ENCODE results near the gene NPAP1. TPM values are rescaled to one million over a fixed set of nuclear protein-coding genes. Genes with fewer than 3 reads are reported as not detected.
"Not testable (repeated sequence)": the region's sequence is repeated elsewhere in the genome, so short reads cannot be mapped to it uniquely, and the experiment has no call there.

The NPAP1 gene
- total RNA-seq, 2 donors from 2014 or later, result 1.6 TPM; not detected in 1

DNA sequence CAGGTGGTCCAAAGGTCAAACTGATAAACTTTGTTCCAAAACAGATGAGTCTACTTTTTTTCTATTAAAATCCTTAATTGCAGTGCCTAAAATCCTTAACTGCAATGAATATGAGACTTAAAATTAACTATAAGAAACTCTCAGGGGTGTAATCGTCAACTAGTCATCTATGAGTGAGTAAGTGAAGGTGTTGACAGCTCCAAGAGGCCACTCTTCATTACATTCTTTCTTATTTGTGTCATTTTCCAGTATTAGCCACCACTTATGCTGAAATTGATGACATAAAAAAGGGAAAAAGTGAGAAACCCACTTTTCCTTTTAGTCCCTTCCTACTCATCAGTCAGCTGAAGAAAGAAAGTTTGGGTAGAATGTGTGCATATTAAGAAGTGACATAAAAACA is 12.6 kb upstream of the NPAP1 start:
- H3K36me3 ChIP-seq, result no peaks in the 10 kb centered on the region
- H3K27me3 ChIP-seq (replicated peaks; ENCODE audit: insufficient read depth), result no peaks in the 10 kb centered on the region
- H3K4me1 ChIP-seq (replicated peaks), result no peaks in the 10 kb centered on the region
- intact Hi-C loops (cut with DNase I), result no loop called here
- no peak overlapping the region for H3K4me3 ChIP-seq
- WGBS, result 41% methylated on average over 1 of the region's 1 CpG
- no peak overlapping the region for H3K27ac ChIP-seq
- TF ChIP-seq POLR2A (IDR thresholded peaks at IDR 0.05), result no peak
- no peak for TF ChIP-seq POLR2AphosphoS5 (IDR thresholded peaks at IDR 0.05)
- TF ChIP-seq, protein P1, sequence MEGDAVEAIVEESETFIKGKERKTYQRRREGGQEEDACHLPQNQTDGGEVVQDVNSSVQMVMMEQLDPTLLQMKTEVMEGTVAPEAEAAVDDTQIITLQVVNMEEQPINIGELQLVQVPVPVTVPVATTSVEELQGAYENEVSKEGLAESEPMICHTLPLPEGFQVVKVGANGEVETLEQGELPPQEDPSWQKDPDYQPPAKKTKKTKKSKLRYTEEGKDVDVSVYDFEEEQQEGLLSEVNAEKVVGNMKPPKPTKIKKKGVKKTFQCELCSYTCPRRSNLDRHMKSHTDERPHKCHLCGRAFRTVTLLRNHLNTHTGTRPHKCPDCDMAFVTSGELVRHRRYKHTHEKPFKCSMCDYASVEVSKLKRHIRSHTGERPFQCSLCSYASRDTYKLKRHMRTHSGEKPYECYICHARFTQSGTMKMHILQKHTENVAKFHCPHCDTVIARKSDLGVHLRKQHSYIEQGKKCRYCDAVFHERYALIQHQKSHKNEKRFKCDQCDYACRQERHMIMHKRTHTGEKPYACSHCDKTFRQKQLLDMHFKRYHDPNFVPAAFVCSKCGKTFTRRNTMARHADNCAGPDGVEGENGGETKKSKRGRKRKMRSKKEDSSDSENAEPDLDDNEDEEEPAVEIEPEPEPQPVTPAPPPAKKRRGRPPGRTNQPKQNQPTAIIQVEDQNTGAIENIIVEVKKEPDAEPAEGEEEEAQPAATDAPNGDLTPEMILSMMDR (IDR thresholded peaks at IDR 0.05), result no peak
- no peak for DNase-seq (ENCODE audit: low spot score)
- H3K9me3 ChIP-seq, result no peaks in the 10 kb centered on the region

DNA sequence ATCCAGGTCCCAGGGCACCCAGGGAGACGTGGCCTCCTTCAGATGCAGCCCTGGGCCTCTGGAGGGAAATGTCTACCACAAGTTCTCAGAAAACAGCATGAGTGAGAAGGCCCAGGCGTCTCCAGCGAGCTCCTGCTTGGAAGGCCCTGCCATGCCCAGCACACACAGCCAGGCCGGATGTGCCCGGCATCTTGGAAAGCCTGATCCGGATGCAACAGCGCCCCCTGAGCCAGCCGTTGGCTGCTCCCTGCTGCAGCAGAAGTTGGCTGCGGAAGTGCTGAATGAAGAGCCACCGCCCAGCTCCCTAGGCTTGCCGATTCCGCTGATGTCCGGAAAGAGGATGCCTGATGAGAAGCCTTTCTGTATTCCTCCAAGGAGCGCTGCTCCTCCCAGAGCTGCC is 856 bp downstream of the NPAP1 start:
- Histone ChIP-seq H3K4me3 (no peak overlapping the region), H3K9me3 (no peaks in the 10 kb centered on the region), H3K4me1 (replicated peaks) (no peaks in the 10 kb centered on the region), H3K27ac (no peak overlapping the region), H3K36me3 (no peaks in the 10 kb centered on the region), H3K27me3 (replicated peaks; ENCODE audit: insufficient read depth) (no peaks in the 10 kb centered on the region)
- intact Hi-C loops (cut with DNase I), result no loop called here
- WGBS, result 90% methylated on average over 14 of the region's 14 CpGs
- DNase-seq (ENCODE audit: low spot score), result no peak
- TF ChIP-seq POLR2A (IDR thresholded peaks at IDR 0.05) (no peak), POLR2AphosphoS5 (IDR thresholded peaks at IDR 0.05) (no peak)
- TF ChIP-seq, protein P1 (IDR thresholded peaks at IDR 0.05), result no peak

- H3K4me1 ChIP-seq (replicated peaks), result no peaks in the 10 kb centered on the region
- TF ChIP-seq, protein P1 (IDR thresholded peaks at IDR 0.05), result no peak
- no peak for DNase-seq (ENCODE audit: low spot score)
- H3K4me3 ChIP-seq, result no peak overlapping the region
- no peaks in the 10 kb centered on the region for H3K27me3 ChIP-seq (replicated peaks; ENCODE audit: insufficient read depth)
- no peaks in the 10 kb centered on the region for H3K9me3 ChIP-seq
- intact Hi-C loops (cut with DNase I), result no loop called here
- no peak overlapping the region for H3K27ac ChIP-seq
- 73% methylated on average over 1 of the region's 1 CpG for WGBS
- no peaks in the 10 kb centered on the region for H3K36me3 ChIP-seq
Measured at GRCh38 chr15:24678485-24678884, 2.9 kb downstream of the NPAP1 start.

- Histone ChIP-seq H3K9me3 (no peaks in the 10 kb centered on the region), H3K4me1 (replicated peaks) (no peaks in the 10 kb centered on the region), H3K4me3 (no peak overlapping the region), H3K36me3 (no peaks in the 10 kb centered on the region), H3K27ac (no peak overlapping the region), H3K27me3 (replicated peaks; ENCODE audit: insufficient read depth) (no peaks in the 10 kb centered on the region)
- WGBS, result 31% methylated on average over 3 of the region's 3 CpGs
- no peak for DNase-seq (ENCODE audit: low spot score)
- TF ChIP-seq, protein P1 (IDR thresholded peaks at IDR 0.05), result no peak
- TF ChIP-seq POLR2AphosphoS5 (IDR thresholded peaks at IDR 0.05), result no peak
- intact Hi-C loops (cut with DNase I), result no loop called here
Measured at GRCh38 chr15:24682002-24682401, 6.4 kb downstream of the NPAP1 start.

DNA sequence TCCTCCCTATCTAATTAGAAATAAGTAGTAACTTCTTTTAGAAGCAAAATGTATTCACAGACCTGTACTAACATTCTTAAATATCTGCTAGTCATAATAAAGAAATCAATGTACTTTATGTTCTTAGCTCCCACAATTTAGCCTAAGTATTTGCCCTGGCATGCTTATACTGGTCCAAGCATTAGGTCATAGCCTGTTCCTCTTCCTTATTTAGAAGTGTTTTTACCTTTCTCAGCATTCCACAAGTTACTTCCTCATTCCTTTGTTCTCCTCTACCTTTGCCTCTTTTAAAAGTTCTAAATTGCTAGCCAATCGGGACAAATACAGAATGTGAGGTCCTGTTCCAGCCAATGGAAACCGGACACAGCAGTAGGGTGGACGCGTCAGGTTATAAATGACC is 7.3 kb downstream of the NPAP1 start:
- H3K4me3 ChIP-seq; DNase-seq (ENCODE audit: low spot score); H3K4me1 ChIP-seq (replicated peaks); H3K36me3 ChIP-seq; intact Hi-C loops (cut with DNase I); H3K27ac ChIP-seq; H3K9me3 ChIP-seq; H3K27me3 ChIP-seq (replicated peaks; ENCODE audit: insufficient read depth): not testable (repeated sequence)
- WGBS, result 76% methylated on average over 4 of the region's 4 CpGs
